HG03097 (cell line): Measurements from ENCODE around the gene ENC1.
"Not testable (repeated sequence)": the region's sequence is repeated elsewhere in the genome, so short reads cannot be mapped to it uniquely, and the experiment has no call there.

Experiments used
- ATAC-seq: cut with Tn5 transposase; IDR thresholded peaks from one replicate; pipeline ENCODE4 v1.9.1; 2021; ENCODE audit not compliant: unreplicated experiment, low FRiP score

ENC1 gene, protein sequence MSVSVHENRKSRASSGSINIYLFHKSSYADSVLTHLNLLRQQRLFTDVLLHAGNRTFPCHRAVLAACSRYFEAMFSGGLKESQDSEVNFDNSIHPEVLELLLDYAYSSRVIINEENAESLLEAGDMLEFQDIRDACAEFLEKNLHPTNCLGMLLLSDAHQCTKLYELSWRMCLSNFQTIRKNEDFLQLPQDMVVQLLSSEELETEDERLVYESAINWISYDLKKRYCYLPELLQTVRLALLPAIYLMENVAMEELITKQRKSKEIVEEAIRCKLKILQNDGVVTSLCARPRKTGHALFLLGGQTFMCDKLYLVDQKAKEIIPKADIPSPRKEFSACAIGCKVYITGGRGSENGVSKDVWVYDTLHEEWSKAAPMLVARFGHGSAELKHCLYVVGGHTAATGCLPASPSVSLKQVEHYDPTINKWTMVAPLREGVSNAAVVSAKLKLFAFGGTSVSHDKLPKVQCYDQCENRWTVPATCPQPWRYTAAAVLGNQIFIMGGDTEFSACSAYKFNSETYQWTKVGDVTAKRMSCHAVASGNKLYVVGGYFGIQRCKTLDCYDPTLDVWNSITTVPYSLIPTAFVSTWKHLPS

DNA sequence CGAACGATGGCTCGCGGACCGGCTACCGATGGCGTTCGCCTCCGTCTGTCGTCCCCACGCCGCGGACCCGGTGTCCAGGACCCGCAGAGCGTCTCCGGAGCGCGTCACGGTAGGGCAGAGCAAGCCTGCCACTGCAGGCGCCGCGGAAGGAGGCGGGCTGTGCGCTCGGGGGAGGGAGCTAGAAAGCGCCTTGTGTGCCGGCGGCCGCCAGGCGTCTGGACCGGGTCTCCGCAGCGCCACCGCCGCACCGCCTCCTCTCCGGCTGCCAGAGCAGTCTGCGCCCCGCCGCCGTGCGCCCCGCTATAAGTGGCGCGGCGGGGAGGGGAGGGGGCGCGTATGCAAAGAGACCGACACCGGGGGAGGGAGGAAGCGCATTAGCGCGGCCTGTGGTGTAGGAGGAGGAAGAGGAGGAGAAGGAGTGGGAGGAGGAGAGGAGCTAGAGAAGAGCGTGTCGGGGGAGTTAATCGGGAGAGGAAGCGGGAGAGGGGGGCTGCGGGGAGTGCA is at the start of gene ENC1:
TSS of gene ENC1 (minus strand) at position 279 of the 504 bp plus-strand sequence. CDS start 4,243 bp downstream, outside the sequence.
- ATAC-seq = peak; percentile 56

DNA sequence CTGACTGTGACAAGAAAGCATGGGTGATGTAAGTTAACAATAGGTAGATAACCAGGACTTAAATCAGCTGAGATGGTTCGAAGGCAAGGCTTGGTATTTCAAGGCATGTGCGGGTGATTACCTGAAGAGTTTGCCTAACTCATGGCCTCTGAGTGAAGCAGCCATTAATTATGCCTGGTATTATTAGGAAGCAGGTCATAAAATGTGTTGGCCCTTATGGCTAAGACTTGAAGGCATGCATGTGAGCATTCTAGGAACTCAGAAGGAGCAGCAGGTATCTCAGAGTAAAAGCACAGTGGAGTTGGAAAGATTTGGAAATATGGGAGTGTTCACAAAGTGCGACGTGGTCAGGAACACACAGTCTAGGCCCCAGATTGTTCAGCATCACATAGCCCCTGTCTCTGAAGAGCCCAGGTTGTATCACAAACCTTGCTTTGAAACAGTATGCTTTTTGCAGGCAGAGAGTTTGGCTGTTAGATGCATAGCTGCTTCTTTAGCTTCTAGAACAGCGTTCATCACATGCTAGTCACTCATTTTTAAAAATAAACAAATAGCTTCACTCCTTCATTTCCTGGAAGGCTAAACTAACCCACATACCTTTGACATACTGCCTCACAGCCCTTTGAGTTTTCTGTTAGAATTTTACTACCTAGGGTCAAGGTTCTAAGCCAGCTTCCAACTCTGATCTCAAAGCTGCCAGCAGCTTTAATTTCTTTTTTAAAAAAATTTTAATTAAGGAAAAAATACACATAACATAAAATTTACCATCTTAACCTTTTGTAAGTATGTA is 46.6 kb upstream of the ENC1 start:
- no peak for ATAC-seq

- peak; percentile 50 for ATAC-seq
These were observed 45.6 kb upstream of the ENC1 start for GRCh38 chr5:74685979-74686631.

DNA sequence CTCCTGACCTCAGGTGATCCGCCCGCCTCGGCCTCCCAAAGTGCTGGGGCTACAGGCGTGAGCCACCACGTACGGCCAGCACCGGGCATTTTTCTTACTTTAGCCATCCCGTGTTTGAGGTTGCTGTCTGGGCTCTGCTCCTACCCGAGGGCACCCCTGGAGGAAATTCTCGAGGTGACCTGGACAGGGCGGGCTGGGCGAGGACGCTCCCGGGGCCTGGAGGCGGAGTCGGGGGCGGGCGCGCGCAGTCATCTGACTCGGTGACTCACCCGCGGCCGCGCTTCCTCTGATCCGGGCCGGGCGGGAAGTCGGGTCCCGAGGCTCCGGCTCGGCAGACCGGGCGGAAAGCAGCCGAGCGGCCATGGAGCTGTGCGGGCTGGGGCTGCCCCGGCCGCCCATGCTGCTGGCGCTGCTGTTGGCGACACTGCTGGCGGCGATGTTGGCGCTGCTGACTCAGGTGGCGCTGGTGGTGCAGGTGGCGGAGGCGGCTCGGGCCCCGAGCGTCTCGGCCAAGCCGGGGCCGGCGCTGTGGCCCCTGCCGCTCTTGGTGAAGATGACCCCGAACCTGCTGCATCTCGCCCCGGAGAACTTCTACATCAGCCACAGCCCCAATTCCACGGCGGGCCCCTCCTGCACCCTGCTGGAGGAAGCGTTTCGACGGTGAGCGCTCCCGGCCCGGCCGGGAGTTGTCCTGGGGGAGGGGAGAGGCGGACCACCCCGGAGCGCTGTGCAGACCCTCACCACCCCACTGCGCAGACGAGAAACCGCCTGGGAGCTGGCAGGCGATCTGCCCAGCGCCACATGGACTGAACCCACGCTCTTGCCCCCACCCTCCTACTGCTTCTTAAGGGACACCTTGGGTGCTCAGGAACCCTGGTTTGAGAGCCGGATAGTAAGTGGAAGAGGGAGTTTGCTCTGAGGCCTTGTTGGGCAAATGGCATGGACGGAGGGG is 44.6 kb upstream of the ENC1 start, which contains the start of gene HEXB:
TSS of gene HEXB (plus strand) at position 334 of the 952 bp plus-strand sequence. CDS start at position 362, 28 bp downstream.
- peak; percentile 84 for ATAC-seq

DNA sequence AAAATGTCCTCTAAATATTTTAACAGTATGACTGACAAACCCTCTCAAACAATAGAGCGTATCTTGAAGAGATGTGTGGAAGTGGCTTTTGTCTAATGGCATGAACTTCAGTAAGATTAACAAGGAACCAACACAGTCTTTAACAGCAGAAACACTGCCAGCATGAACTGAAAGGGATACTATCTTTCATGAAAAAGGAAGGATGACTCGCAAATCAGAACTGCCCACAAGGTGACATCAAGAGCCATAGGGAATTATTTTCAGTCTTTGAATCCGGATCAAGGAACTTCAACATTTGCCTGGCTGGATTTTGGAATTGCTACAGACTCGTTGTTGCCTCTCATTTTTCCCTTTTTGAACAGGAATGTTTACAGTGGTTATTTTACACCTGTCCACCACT is 39.4 kb upstream of the ENC1 start:
- ATAC-seq = no peak

DNA sequence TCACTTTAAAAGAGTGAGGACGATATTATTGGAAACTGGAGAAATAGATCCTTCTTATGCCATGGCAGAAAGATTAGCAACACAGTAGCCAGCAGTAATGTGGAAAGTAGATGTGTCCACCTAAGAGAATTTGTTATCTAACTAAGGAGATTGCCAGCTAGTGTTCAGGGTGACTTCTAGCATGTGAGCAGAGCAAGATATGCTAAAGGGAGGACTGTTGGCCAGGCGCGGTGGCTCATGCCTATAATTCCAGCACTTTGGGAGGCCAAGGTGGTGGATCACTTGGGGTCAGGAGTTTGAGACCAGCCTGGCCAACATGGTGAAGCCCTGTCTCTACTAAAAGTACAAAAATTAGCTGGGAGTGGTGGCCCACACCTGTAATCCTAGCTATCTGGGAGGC is 38.8 kb upstream of the ENC1 start:
- not testable (repeated sequence) for ATAC-seq

- ATAC-seq = not testable (repeated sequence)
These were observed 37.6 kb upstream of the ENC1 start for GRCh38 chr5:74678123-74678522.

- ATAC-seq = not testable (repeated sequence)
These were observed 35.9 kb upstream of the ENC1 start for GRCh38 chr5:74676466-74676865.

DNA sequence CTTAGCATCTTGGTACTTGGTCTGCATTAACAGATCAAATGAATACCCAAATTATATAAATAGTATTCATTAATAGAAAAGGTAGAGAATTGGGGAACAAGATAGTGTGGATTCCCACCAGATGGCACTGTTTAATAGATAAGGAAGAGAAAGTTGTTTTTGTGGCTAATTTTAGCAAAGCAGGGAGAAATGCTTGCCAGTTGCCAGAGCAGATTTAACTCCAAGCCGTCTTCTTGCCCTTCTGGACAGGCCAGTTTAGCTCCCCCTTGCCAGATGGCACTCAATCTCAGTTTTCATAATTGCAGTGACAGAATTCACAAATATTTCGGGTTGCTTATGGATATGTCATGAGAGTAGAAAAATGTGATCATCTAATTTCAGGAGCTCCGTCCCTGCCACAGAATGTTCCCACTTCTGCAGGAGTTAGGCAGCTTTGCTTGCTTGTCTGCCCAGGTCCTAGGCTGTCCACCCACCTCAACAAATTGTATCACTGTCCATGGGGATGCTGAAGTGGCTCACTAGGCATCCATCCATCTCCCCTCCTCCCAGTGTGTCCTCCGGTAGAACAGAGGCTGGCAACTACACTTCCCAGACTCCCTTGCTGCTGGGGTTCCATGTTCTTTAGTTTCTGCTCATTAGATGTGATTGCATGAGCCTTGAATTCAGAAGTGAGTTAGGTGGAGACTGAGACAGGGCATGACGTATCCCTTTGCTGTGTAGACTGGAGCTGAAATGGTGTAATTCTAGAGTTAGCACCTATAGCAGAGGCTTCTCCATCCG is 32.7 kb upstream of the ENC1 start:
- no peak for ATAC-seq

DNA sequence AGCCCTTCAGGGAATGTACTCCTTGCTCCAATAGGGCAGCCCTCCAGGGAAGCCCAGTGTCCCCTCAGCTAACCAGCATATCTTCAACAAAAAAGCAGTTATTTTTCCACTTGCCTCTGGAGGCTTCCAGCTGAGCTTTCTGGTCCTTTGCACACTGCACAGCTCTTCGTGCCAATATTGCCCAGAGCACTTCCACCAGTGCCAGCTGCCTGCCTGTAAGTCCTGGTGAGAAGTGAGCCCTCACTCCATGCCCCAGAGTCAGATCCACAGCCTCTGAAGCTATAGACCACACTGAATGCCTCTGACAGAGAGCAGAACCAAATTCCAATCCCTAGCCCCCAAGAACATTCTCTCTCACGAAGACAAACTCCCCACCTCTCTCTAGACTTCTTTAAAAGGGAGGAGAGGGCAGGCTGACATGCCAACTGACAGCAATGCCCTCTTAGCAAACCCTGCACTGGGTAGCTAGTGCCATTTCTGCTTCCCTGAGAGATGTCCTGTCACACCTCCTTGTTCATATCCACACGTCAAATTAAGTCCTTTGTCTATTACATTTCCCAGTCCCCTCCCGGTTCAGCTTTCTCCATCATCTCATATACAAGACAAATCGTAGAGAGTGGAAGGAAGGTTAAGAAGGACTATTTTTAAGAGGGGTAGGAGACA is 31.8 kb upstream of the ENC1 start:
- no peak for ATAC-seq

GRCh38 chr5:74670396-74671038 is 30.0 kb upstream of the ENC1 start:
- ATAC-seq = no peak

DNA sequence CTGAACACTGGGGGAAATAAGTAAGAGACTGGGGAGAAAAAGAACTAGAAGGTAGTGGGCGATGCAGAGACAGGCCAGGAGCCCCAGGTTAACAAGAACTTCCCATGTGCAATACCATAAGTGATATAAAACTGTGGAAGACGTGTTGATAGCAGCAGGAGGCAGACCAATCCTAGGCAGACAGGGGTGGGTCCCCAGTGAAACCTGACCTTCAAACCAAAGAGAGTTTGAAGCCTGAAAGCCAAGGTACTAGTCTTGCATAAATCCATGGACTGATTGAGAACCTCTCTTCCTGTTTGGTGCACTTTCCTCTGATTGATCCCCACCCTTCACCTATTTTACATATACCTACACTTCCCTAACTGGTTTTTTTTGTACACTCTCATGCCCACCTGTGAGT is 29.3 kb upstream of the ENC1 start:
- no peak for ATAC-seq

DNA sequence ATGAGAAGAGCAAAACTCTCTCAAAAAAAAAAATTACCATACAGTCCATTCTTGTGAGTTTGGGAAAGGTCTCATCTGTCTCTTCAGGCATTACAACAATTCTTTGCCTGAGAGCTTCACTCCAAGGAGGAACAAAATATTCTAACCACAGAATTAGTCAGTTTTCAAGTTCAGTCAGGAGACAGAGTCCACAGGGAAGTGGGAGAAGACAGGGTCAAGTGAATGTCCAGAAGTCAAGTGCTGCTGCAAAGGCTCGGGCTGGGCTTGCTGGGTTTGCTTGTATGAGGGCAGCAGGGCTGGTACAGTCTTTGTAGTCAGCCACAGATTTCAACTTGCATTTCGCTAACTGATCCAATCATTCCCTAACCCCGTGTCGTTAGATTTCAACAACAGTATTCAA is 26.9 kb upstream of the ENC1 start:
- no peak for ATAC-seq

DNA sequence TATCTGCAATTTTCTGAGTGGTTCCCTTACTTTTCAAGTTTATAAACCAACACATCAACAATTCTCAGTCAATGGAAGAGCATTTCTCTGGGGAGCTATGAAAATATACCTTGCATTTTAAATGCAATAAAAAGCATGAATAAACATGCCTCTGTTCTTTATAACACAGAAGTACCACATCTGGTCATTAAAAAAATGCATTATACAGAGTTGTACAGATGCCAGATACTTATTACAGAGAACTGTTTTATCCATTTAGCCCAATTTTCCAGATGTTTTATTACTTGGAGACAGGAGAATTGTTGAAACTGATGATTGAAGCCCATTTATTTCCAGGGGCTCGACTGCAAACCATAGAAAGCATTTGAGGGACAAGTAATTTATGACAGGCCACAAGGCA is 25.3 kb upstream of the ENC1 start:
- no peak for ATAC-seq

- ATAC-seq = no peak
These were observed 24.7 kb upstream of the ENC1 start for GRCh38 chr5:74665273-74665672.

- ATAC-seq = no peak
These were observed 24.0 kb upstream of the ENC1 start for GRCh38 chr5:74664551-74664950.

DNA sequence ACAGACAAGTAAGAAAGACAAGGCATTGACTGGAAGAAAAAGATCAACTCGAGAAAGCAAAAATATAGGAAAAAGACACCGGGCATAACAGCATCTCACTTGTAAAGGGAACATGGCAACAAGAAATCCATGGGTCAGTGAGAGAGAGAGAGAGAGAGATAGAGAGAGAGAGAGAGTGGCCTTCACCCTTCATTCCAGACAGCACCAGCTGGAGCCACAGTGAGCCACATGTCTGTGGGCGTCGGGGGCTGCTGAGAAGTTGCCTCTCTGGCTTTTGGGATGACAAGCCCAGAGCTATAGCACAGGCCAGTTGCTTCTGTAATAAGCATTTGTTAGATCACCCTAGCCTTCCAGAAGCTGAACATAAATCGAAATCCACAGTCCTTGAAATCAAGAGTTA is 20.3 kb upstream of the ENC1 start:
- no peak for ATAC-seq

DNA sequence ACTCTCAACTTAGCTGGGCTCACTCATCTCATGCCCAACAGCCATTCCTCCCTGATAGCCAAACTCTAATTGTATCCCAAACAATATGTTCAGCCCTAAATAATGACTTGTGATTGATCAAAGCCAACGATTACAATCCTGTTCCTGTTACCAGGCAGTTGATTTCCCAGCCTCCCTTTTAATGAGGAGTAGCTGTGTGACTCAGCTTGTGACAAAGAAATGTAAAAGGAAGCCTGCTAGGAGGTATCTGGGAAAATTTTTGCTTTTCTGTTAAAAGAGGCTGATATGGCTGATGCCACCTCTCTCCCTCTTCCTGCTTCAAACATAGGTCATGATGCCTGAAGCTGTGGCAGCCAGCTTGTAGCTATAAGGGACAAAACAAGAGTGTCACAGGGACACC is 19.6 kb upstream of the ENC1 start:
- ATAC-seq = no peak
